ENCODE data around the gene ZNF446. TPM values are rescaled to one million over a fixed set of nuclear protein-coding genes. Genes with fewer than 3 reads are reported as not detected.

Gene ZNF446

DNA sequence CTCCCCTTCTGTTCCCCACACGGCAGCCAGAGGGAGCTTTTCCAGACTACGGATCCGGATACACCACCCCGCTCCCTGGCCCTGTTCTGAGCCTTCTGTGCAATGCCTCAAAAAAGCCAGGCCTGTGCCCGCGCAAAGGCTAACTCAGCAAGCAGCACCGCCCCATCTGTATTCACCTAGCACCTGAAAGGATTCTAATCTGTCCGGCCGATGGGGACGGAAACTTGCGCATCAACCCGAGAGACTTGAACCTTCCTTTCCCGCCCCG lies 42.9 kb downstream of the ZNF446 start:
- Histone ChIP-seq H3K27me3 (ENCODE audit: control insufficient read depth, insufficient read depth, low read length) (no peaks in the 10 kb centered on the region), H3K9me3 (replicated peaks; ENCODE audit: low read length) (no peaks in the 10 kb centered on the region), H3K4me2 (ENCODE audit: low read length) (peak overlapping the region; percentile 100), H3K9ac (ENCODE audit: low read depth, low read length) (peak overlapping the region; percentile 100), H3K4me3 (ENCODE audit: low read length) (peak overlapping the region; percentile 88), H3K4me1 (ENCODE audit: control insufficient read depth, insufficient read depth, low read length) (peaks cover 12% of the 10 kb centered on the region), H3K36me3 (ENCODE audit: insufficient read depth, low read length) (peaks cover 20% of the 10 kb centered on the region)

DNA sequence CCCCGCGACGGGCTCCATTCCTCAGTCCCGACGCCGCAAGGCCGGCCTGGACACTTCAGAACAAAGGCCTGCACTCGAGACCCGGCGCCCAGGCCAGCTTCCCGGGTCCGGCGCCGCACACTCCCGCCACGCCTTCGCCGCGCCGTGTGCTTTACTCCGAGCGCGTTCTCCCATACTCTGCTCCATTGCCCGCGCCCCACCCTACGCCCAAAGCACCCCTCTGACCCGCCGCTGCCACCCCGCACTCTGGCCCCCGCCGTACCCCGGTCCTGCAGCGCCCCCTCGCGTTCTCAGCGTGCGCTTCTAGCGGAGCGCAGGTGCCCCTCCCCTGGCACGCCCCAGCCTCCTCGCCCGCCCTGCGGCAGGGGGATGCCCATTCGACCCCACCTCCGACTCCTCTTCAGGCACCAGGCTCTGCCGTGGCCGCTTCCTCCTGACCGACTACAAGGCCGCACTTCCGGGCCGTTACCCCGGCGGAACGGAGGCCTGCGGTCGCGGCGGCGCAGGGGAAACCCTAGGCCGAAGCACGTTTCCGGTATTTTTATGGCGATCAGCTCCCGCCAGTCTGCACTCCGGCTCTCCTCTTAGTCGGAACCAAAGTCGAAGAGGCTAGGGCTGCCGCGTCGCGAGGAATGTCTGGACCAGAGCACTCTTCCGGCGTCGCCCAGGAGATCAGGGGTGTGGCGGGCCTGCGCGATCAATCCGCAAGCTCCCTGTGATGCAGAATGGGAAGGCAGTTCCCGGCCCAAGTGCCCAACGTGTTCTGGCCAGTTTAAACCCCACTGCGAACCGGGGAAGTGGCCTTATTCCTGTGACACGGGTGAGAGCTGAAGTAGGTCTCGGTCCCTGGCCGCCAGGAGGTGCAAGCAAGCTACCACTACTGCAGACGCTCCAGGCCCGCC lies 43.5 kb downstream of the ZNF446 start, which contains the start of gene ZBTB45:
Gene ZBTB45 (minus strand): TSS at position 456 of the 902 bp plus-strand sequence. CDS start 2,137 bp downstream, outside the sequence.
- Histone ChIP-seq H3K9ac (ENCODE audit: low read depth, low read length) (peak within 1 kb of the TSS; percentile 100), H3K9me3 (replicated peaks; ENCODE audit: low read length) (no peaks in the 10 kb centered on the region), H3K4me1 (ENCODE audit: control insufficient read depth, insufficient read depth, low read length) (peaks cover 12% of the 10 kb centered on the region), H3K36me3 (ENCODE audit: insufficient read depth, low read length) (peaks cover 20% of the 10 kb centered on the region), H3K4me2 (ENCODE audit: low read length) (peak within 1 kb of the TSS; percentile 100), H3K4me3 (ENCODE audit: low read length) (peak within 1 kb of the TSS; percentile 88), H3K27me3 (ENCODE audit: control insufficient read depth, insufficient read depth, low read length) (no peaks in the 10 kb centered on the region)

DNA sequence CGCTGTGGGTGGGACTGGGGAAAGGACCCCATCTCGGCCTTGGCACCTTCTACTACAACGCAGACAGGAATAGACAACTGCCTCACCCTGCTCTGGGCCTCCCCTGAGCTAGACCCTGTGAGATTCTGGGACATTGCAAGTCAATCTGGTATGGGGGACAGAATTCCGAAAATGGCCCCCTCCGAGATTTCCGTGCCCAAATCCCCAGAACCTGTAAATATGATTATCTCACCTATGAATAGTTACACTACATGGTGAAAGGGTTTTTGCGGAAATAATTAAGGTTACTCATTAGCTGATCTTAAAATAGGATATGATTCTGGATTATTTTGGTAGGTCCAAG lies 44.1 kb downstream of the ZNF446 start:
- peak overlapping the region; percentile 100 for H3K4me2 ChIP-seq (ENCODE audit: low read length)
- H3K9me3 ChIP-seq (replicated peaks; ENCODE audit: low read length) = no peaks in the 10 kb centered on the region
- H3K9ac ChIP-seq (ENCODE audit: low read depth, low read length) = peak overlapping the region; percentile 100
- H3K27me3 ChIP-seq (ENCODE audit: control insufficient read depth, insufficient read depth, low read length) = no peaks in the 10 kb centered on the region
- H3K4me1 ChIP-seq (ENCODE audit: control insufficient read depth, insufficient read depth, low read length) = peaks cover 12% of the 10 kb centered on the region
- H3K4me3 ChIP-seq (ENCODE audit: low read length) = peak overlapping the region; percentile 88
- peaks cover 20% of the 10 kb centered on the region for H3K36me3 ChIP-seq (ENCODE audit: insufficient read depth, low read length)

DNA sequence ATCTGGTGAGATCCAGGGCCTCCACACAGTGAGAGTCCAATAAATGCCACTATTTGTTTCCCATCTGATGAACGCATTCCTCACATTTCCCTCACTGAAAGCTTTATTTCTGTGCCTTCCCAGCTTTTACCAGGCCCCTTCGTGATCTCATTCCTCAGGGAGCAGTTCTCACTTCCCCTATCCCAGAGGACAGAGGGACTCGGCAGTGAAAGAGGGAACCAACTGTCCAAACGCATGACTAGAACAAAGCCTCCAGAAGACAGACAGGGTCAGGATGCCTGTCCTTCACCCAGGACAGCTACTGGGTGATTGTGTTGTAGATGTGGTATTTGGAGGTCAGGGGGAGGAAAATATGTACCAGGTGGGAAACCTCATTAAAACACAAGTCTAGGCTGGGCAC lies 45.5 kb downstream of the ZNF446 start:
- no peaks in the 10 kb centered on the region for H3K27me3 ChIP-seq (ENCODE audit: control insufficient read depth, insufficient read depth, low read length)
- peaks cover 12% of the 10 kb centered on the region for H3K4me1 ChIP-seq (ENCODE audit: control insufficient read depth, insufficient read depth, low read length)
- no peaks in the 10 kb centered on the region for H3K9me3 ChIP-seq (replicated peaks; ENCODE audit: low read length)
- no peak overlapping the region for H3K4me3 ChIP-seq (ENCODE audit: low read length)
- no peak overlapping the region for H3K9ac ChIP-seq (ENCODE audit: low read depth, low read length)
- H3K36me3 ChIP-seq (ENCODE audit: insufficient read depth, low read length) = peaks cover 7% of the 10 kb centered on the region
- no peak overlapping the region for H3K4me2 ChIP-seq (ENCODE audit: low read length)

DNA sequence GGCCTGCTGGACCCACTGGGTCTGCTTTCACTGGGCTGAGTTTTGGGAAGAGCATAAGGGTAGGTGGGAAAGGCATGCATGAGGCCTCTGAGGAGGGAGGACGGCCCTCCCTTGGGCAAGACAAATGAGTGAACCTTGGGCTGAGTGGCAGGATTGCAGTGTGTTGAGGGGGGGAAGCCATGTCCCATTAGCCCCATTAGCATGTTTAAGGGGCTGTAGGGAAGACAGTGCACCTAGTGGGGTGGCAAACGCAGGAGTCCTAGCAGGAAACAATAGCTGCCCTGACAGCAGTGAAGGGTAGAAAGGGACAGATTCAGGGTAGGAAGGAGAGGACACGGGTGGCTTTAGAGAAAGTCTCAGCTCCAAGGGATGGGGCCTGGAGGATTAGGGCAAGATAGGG lies 46.6 kb downstream of the ZNF446 start:
- H3K4me2 ChIP-seq (ENCODE audit: low read length) = no peak overlapping the region
- H3K9ac ChIP-seq (ENCODE audit: low read depth, low read length) = no peak overlapping the region
- H3K4me1 ChIP-seq (ENCODE audit: control insufficient read depth, insufficient read depth, low read length) = peaks cover 7% of the 10 kb centered on the region
- no peak overlapping the region for H3K4me3 ChIP-seq (ENCODE audit: low read length)
- H3K36me3 ChIP-seq (ENCODE audit: insufficient read depth, low read length) = no peaks in the 10 kb centered on the region
- no peaks in the 10 kb centered on the region for H3K9me3 ChIP-seq (replicated peaks; ENCODE audit: low read length)
- no peaks in the 10 kb centered on the region for H3K27me3 ChIP-seq (ENCODE audit: control insufficient read depth, insufficient read depth, low read length)

DNA sequence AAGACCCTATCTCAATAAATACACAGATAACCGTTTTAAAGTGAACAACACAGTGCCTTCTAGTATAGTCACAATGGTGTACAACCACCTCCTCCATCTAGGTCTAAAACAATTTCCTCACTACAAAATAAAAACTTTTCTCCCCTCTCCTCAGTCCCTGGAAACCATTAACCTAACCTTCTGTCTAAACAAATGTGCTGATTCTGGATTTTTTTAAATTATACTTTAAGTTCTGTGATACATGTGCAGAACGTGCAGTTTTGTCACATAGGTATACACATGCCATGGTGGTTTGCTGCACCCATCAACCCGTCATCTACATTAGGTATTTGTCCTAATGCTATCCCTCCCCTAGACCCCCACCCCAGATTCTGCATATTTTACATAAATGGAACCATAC lies 53.3 kb downstream of the ZNF446 start:
- no peak overlapping the region for H3K4me2 ChIP-seq (ENCODE audit: low read length)
- peaks cover 28% of the 10 kb centered on the region for H3K27me3 ChIP-seq (ENCODE audit: control insufficient read depth, insufficient read depth, low read length)
- H3K4me1 ChIP-seq (ENCODE audit: control insufficient read depth, insufficient read depth, low read length) = no peaks in the 10 kb centered on the region
- H3K4me3 ChIP-seq (ENCODE audit: low read length) = no peak overlapping the region
- no peaks in the 10 kb centered on the region for H3K9me3 ChIP-seq (replicated peaks; ENCODE audit: low read length)
- H3K9ac ChIP-seq (ENCODE audit: low read depth, low read length) = no peak overlapping the region
- H3K36me3 ChIP-seq (ENCODE audit: insufficient read depth, low read length) = no peaks in the 10 kb centered on the region

Small RNAs within 50 kb of the gene (small RNA-seq; reads per million reads assigned to genes)
- gene RN7SL693P (not detected), gene RNU6-1337P (not detected)

Measured in skeletal muscle satellite cell (primary cell).